Stomach (tissue), 19 donors: ENCODE data around the gene HLA-DOA. TPM values are rescaled to one million over a fixed set of nuclear protein-coding genes. Genes with fewer than 3 reads are reported as not detected.
A peak's percentile ranks its signal among the peaks of the same experiment; 100 is the strongest.

Source experiments
- DNase-seq, 2 donors: peaks; one replicate each; pipeline versions ENCODE4 v3.0.0 to v3.0.0-alpha.2; 2013 to 2019
- H3K27ac ChIP-seq, 5 donors: fragments of 200-600 bp in 4 of 5; sonication (generic) in 4 of 5; one replicate each; pipeline ENCODE4 v1.5.1; 2013 to 2019; ENCODE audit warnings: mild to moderate bottlenecking in 1 of 5, moderate library complexity in 1 of 5
- H3K27me3 ChIP-seq, 3 donors: fragments of 200-600 bp; sonication (generic); one replicate each; pipeline ENCODE4 v1.5.1; 2017 to 2019; ENCODE audit warnings: mixed run types in 1 of 3
- H3K36me3 ChIP-seq, 4 donors: fragments of 200-600 bp; sonication (generic); 1 replicate in 3 of 4; 2 replicates in 1 of 4; pipeline ENCODE4 v1.5.1; 2016 to 2019
- H3K4me1 ChIP-seq, 4 donors: fragments of 200-600 bp; sonication (generic); one replicate each; pipeline ENCODE4 v1.5.1; 2016 to 2019
- H3K4me3 ChIP-seq, 4 donors: fragments of 200-600 bp; sonication (generic) in 3 of 4; one replicate each; pipeline ENCODE4 v1.5.1; 2016 to 2019; ENCODE audit warnings: mild to moderate bottlenecking in 1 of 4
- H3K9me3 ChIP-seq, 4 donors: fragments of 200-600 bp; sonication (generic); one replicate each; pipeline ENCODE4 v1.5.1; 2016 to 2019
- CTCF ChIP-seq, 7 experiments: fragments of 450-650 bp in 4 of 7; fragments of 200-600 bp in 3 of 7; sonication (generic) in 3 of 7; IDR thresholded peaks; one replicate each; pipeline ENCODE4 v1.5.1; 2016 to 2019; ENCODE audit warnings: antibody characterized with exemption in 7 of 7, control low read depth in 2 of 7, mild to moderate bottlenecking in 1 of 7
- EP300 ChIP-seq: sonication (generic); formaldehyde crosslinking; IDR thresholded peaks from one replicate; pipeline ENCODE4 v1.6.1; 2017; ENCODE audit warnings: antibody characterized with exemption
- POLR2A ChIP-seq, 4 donors: fragments of 450-650 bp; IDR thresholded peaks; one replicate each; pipeline ENCODE4 v1.6.1; 2016; ENCODE audit warnings: antibody characterized with exemption in 4 of 4, control low read depth in 2 of 4, mild to moderate bottlenecking in 1 of 4, moderate library complexity in 1 of 4
- POLR2AphosphoS5 ChIP-seq, 3 donors: sonication (generic); formaldehyde crosslinking; IDR thresholded peaks; one replicate each; pipeline ENCODE4 v1.6.1; 2016; ENCODE audit warnings: antibody characterized with exemption in 3 of 3
- WGBS, 5 donors: extraction: QIAGEN DNeasy Blood & Tissue Kit in 3 of 5; methylation state at CpG; one replicate each; pipeline versions ENCODE4 v1.1.5 to v1.1.7; 2013 to 2018; 5-methylcytosine and 5-hydroxymethylcytosine counted together
- intact Hi-C: fragments of 100-400 bp; cut with DNase I; formaldehyde crosslinking; loops from one replicate; pipeline ENCODE4 v1.15.1; 2023; ENCODE audit warnings: low total_unique reads
- long read RNA-seq, 10 donors: transcript quantifications; one replicate each; lab custom pipeline, GENCODE V29; 2026
- polyA plus RNA-seq, 3 donors: library from polyadenylated mRNA; stranded (reverse); fragments of 200-250 nt; gene quantifications; one replicate each; pipeline ENCODE4 v1.2.3, GENCODE V29; 2013
- total RNA-seq, 5 donors: library from RNA; depleted of rRNA; stranded (reverse); fragments of >200 nt; gene quantifications; one replicate each; pipeline versions ENCODE4 v1.1.0 to v1.2.3, GENCODE V29; 2014 to 2016
- donor health status: healthy with polysubstance abuse.
- donor health status: Bipolar disorder and iron deficiency.
- donor health status: healthy.

HLA-DOA gene
- total RNA-seq (1 to 10 TPM in 2 of 5 donors, under 1 TPM in 2, not detected in 1; 0.45 to 3.9 (median 1.9) TPM), polyA plus RNA-seq (1 to 10 TPM in 1 of 3 donors, under 1 TPM in 2; 0.62 to 2.1 (median 0.92) TPM)
- long read RNA-seq, donor 1: 0 reads
- long read RNA-seq, donor 2: 0 reads
- long read RNA-seq, donor 3: 0 reads
- long read RNA-seq, donor 4: 0 reads
- long read RNA-seq, donor 5: 0 reads
- long read RNA-seq, donor 6: 0 reads
- long read RNA-seq, donor 7: 0 reads
- long read RNA-seq, donor 8: 0 reads
- long read RNA-seq, donor 9: 0 reads
- long read RNA-seq, donor 10: 0 reads

GRCh38 chr6:33008944-33009861 is at the start of gene HLA-DOA:
Gene HLA-DOA, minus strand, starts transcription at chr6:33009591.
- Histone ChIP-seq H3K36me3 (no peaks in the 10 kb centered on the region), H3K9me3 (no peaks in the 10 kb centered on the region), H3K4me3 (peak within 1 kb of the TSS; percentile 16 to 27 (median 22)), H3K4me1 (peaks cover 0 to 9% (median 7%) of the 10 kb centered on the region in 4 donors), H3K27ac (peak within 1 kb of the TSS in 1 of 5 donors; percentile 5), H3K27me3 (peaks cover 0 to 45% (median 9%) of the 10 kb centered on the region in 3 donors)
- TF ChIP-seq POLR2A (IDR thresholded peaks at IDR 0.05) (no peak), EP300 (no peak), CTCF (IDR thresholded peaks at IDR 0.05) (no peak), POLR2AphosphoS5 (IDR thresholded peaks at IDR 0.05) (no peak)
- intact Hi-C loops: loop anchor here (10.0 kb wide), 2 partner anchors 136 to 236 kb away; no protein-coding TSS in a partner anchor
- DNase-seq: peak in 1 of 2 donors; percentile 72
- 16 to 34% (median 25%) methylated on average over 24 of the region's 24 CpGs for WGBS, 5 donors

- 51 to 77% (median 54%) methylated on average over 5 to 6 of the region's 6 CpGs for WGBS, 5 donors
- no peaks in the 10 kb centered on the region for H3K27me3 ChIP-seq
- no peak overlapping the region for H3K27ac ChIP-seq
- intact Hi-C loops: no loop called here
- DNase-seq: no peak
- no peaks in the 10 kb centered on the region for H3K36me3 ChIP-seq
- H3K4me3 ChIP-seq: no peak overlapping the region
- TF ChIP-seq POLR2AphosphoS5 (IDR thresholded peaks at IDR 0.05) (no peak), CTCF (IDR thresholded peaks at IDR 0.05) (no peak), POLR2A (IDR thresholded peaks at IDR 0.05) (no peak), EP300 (no peak)
- H3K4me1 ChIP-seq: no peaks in the 10 kb centered on the region
- no peaks in the 10 kb centered on the region for H3K9me3 ChIP-seq
Measured at GRCh38 chr6:33057222-33058150, 48.1 kb upstream of the HLA-DOA start.

- intact Hi-C loops: no loop called here
- Histone ChIP-seq H3K27ac (peak overlapping the region in 2 of 5 donors; percentile 43 to 62), H3K36me3 (no peaks in the 10 kb centered on the region), H3K4me1 (peaks cover 0 to 10% (median 6%) of the 10 kb centered on the region in 4 donors), H3K4me3 (no peak overlapping the region), H3K9me3 (no peaks in the 10 kb centered on the region), H3K27me3 (peaks cover 0 to 9% (median 0%) of the 10 kb centered on the region in 3 donors)
- WGBS, 5 donors: 16 to 26% (median 24%) methylated on average over 4 of the region's 4 CpGs
- DNase-seq: no peak
- no peak for TF ChIP-seq EP300
- TF ChIP-seq POLR2A (IDR thresholded peaks at IDR 0.05): no peak
- TF ChIP-seq CTCF (IDR thresholded peaks at IDR 0.05): no peak
- no peak for TF ChIP-seq POLR2AphosphoS5 (IDR thresholded peaks at IDR 0.05)
Measured at GRCh38 chr6:33053230-33053629, 43.8 kb upstream of the HLA-DOA start.
